Loucy (cell line): ENCODE measurements around the gene TADA3.

Source experiments
- EZH2phosphoT487 ChIP-seq: fragments of 200-600 bp; IDR thresholded peaks from 2 replicates; pipeline ENCODE4 v1.6.1; 2018; ENCODE audit warnings: antibody characterized with exemption, mild to moderate bottlenecking, moderate library complexity, borderline replicate concordance
- TF ChIP-seq, protein P1 (sequence below): fragments of 200-600 bp; sonication (generic); conservative IDR thresholded peaks from 2 replicates; pipeline ENCODE4 v1.5.1; 2014; ENCODE audit warnings: mild to moderate bottlenecking, antibody characterized with exemption, low read length

- TF ChIP-seq, protein P1, sequence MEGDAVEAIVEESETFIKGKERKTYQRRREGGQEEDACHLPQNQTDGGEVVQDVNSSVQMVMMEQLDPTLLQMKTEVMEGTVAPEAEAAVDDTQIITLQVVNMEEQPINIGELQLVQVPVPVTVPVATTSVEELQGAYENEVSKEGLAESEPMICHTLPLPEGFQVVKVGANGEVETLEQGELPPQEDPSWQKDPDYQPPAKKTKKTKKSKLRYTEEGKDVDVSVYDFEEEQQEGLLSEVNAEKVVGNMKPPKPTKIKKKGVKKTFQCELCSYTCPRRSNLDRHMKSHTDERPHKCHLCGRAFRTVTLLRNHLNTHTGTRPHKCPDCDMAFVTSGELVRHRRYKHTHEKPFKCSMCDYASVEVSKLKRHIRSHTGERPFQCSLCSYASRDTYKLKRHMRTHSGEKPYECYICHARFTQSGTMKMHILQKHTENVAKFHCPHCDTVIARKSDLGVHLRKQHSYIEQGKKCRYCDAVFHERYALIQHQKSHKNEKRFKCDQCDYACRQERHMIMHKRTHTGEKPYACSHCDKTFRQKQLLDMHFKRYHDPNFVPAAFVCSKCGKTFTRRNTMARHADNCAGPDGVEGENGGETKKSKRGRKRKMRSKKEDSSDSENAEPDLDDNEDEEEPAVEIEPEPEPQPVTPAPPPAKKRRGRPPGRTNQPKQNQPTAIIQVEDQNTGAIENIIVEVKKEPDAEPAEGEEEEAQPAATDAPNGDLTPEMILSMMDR, result no peak
- TF ChIP-seq EZH2phosphoT487, result no peak
These were observed 18.6 kb upstream of the TADA3 start for GRCh38 chr3:9810846-9811245.
